Posterior vena cava (tissue), 2 donors: ENCODE data around the gene RPS6KA2. TPM values are rescaled to one million over a fixed set of nuclear protein-coding genes. Genes with fewer than 3 reads are reported as not detected.

Experiments
- DNase-seq: peaks from one replicate; pipeline ENCODE4 v3.0.0-alpha.2; 2020; ENCODE audit warnings: low spot score
- intact Hi-C, 2 donors: fragments of 100-400 bp; cut with DNase I; formaldehyde crosslinking; loops; one replicate each; pipeline versions ENCODE4 v1.14.1 to v1.14.2; 2022 to 2023
- total RNA-seq, 2 donors: library from RNA; stranded (reverse); fragmentation: NEBNext Ultra II Directional; extraction: Animal tissue kit (Norgen Biotek cat#: 25700); gene quantifications; one replicate each; pipeline ENCODE4 v1.2.1, GENCODE V29; 2021
- donor health status: DM: yes; HTN: yes; CAD: no.
- donor health status: DM: yes; HTN: yes; CAD: no.

The RPS6KA2 gene
- total RNA-seq, 2 donors from 2014 or later, result 34.0 to 43.4 TPM

- no peak for DNase-seq
- intact Hi-C loops, result no loop called here
Measured at GRCh38 chr6:166471797-166472260, 155.2 kb downstream of the RPS6KA2 start.

- DNase-seq, result no peak
- intact Hi-C loops, result no loop called here
Measured at GRCh38 chr6:166470863-166471410, 156.1 kb downstream of the RPS6KA2 start.

- peak; percentile 56 for DNase-seq
- intact Hi-C loops, result no loop called here
Measured at GRCh38 chr6:166470029-166470862, 156.8 kb downstream of the RPS6KA2 start.

- intact Hi-C loops, result no loop called here
- DNase-seq, result no peak
Measured at GRCh38 chr6:166469426-166469961, 157.6 kb downstream of the RPS6KA2 start.

GRCh38 chr6:166467436-166468000 is 159.5 kb downstream of the RPS6KA2 start:
- DNase-seq, result no peak

GRCh38 chr6:166466178-166467122 is 160.6 kb downstream of the RPS6KA2 start:
- intact Hi-C loops, result no loop called here
- DNase-seq, result no peak

More at GRCh38 chr6:166467436-166468000, 159.5 kb downstream of the RPS6KA2 start:
- intact Hi-C loops, result no loop called here

- intact Hi-C loops, result no loop called here
- DNase-seq, result no peak
Measured at GRCh38 chr6:166465671-166466087, 161.4 kb downstream of the RPS6KA2 start.

GRCh38 chr6:166465003-166465399 is 162.1 kb downstream of the RPS6KA2 start:
- no peak for DNase-seq
- intact Hi-C loops, result no loop called here

GRCh38 chr6:166464068-166465002 is 162.7 kb downstream of the RPS6KA2 start:
- intact Hi-C loops, result no loop called here
- DNase-seq, result no peak

GRCh38 chr6:166463359-166464067 is 163.5 kb downstream of the RPS6KA2 start:
- intact Hi-C loops, result no loop called here
- no peak for DNase-seq

- intact Hi-C loops, result no loop called here
- DNase-seq, result no peak
Measured at GRCh38 chr6:166462461-166463135, 164.5 kb downstream of the RPS6KA2 start.

- intact Hi-C loops, result no loop called here
- DNase-seq, result no peak
Measured at GRCh38 chr6:166461821-166462460, 165.1 kb downstream of the RPS6KA2 start.

- intact Hi-C loops, result no loop called here
- DNase-seq, result no peak
Measured at GRCh38 chr6:166460473-166461437, 166.3 kb downstream of the RPS6KA2 start.

GRCh38 chr6:166459906-166460305 is 167.1 kb downstream of the RPS6KA2 start:
- no peak for DNase-seq
- intact Hi-C loops, result no loop called here

GRCh38 chr6:166459272-166459671 is 167.8 kb downstream of the RPS6KA2 start:
- intact Hi-C loops, result no loop called here

More at GRCh38 chr6:166459272-166459671, 167.8 kb downstream of the RPS6KA2 start:
- DNase-seq, result no peak
